Thyroid gland (tissue), 4 donors: Measurements from ENCODE around the gene ACACA.
A peak's percentile ranks its signal among the peaks of the same experiment; 100 is the strongest.

Experiments
- CTCF ChIP-seq, 6 experiments: fragments of 200-600 bp in 3 of 6; fragments of 450-650 bp in 3 of 6; sonication (generic) in 3 of 6; IDR thresholded peaks; one replicate each; pipeline ENCODE4 v1.5.1; 2016 to 2019; ENCODE audit warnings: antibody characterized with exemption in 6 of 6, mild to moderate bottlenecking in 2 of 6, inconsistent platforms in 1 of 6, moderate library complexity in 1 of 6
- POLR2A ChIP-seq, 2 donors: fragments of 450-650 bp; IDR thresholded peaks; one replicate each; pipeline ENCODE4 v1.6.1; 2017; ENCODE audit warnings: antibody characterized with exemption in 2 of 2, mild to moderate bottlenecking in 2 of 2, moderate library complexity in 1 of 2

- no peak for TF ChIP-seq CTCF (IDR thresholded peaks at IDR 0.05)
- TF ChIP-seq POLR2A (IDR thresholded peaks at IDR 0.05) = peak in 1 of 2 donors; percentile 78
These were observed 43.5 kb upstream of the ACACA start for GRCh38 chr17:37450112-37450511.
